IPS DF 6.9 (cell line): Measurements from ENCODE around the gene NCR3LG1.

Experiments used
- DNase-seq: peaks from one replicate; pipeline ENCODE4 v3.0.0-alpha.2; 2013; ENCODE audit warnings: low read depth, low spot score
- H3K27ac ChIP-seq: one replicate; pipeline ENCODE4 v1.5.1; 2013; ENCODE audit warnings: low read length, control low read depth
- H3K27me3 ChIP-seq: 2 replicates; pipeline ENCODE4 v1.6.1; 2013; ENCODE audit warnings: mild to moderate bottlenecking, low read length; ENCODE audit not compliant: control insufficient read depth, insufficient read depth
- H3K36me3 ChIP-seq: 2 replicates; pipeline ENCODE4 v1.6.1; 2013; ENCODE audit warnings: low read length; ENCODE audit not compliant: control insufficient read depth, insufficient read depth
- H3K4me1 ChIP-seq: 2 replicates; pipeline ENCODE4 v1.6.1; 2013; ENCODE audit warnings: low read length; ENCODE audit not compliant: control insufficient read depth, insufficient read depth
- H3K4me3 ChIP-seq: 2 replicates; pipeline ENCODE4 v1.5.1; 2013; ENCODE audit warnings: mild to moderate bottlenecking, low read length
- H3K9me3 ChIP-seq: 2 replicates; pipeline ENCODE4 v1.6.1; 2013; ENCODE audit warnings: low read length, inconsistent platforms; ENCODE audit not compliant: control insufficient read depth, insufficient read depth
- WGBS: extraction: QIAGEN DNeasy Blood & Tissue Kit; methylation state at CpG from one replicate; pipeline ENCODE4 v1.1.7; 2013; ENCODE audit warnings: mixed read lengths, missing lambda C conversion rate; ENCODE audit not compliant: insufficient read length, insufficient coverage; 5-methylcytosine and 5-hydroxymethylcytosine counted together

NCR3LG1 gene

GRCh38 chr11:17393472-17393871, 41.9 kb downstream of the NCR3LG1 start:
- Histone ChIP-seq H3K36me3 (no peaks in the 10 kb centered on the region), H3K4me1 (no peaks in the 10 kb centered on the region), H3K9me3 (no peaks in the 10 kb centered on the region), H3K27ac (no peak overlapping the region), H3K4me3 (no peak overlapping the region), H3K27me3 (no peaks in the 10 kb centered on the region)
- WGBS = no CpG with 5 or more reads among the region's 6 CpGs
- no peak for DNase-seq

- Histone ChIP-seq H3K27ac (no peak overlapping the region), H3K27me3 (no peaks in the 10 kb centered on the region), H3K9me3 (no peaks in the 10 kb centered on the region), H3K36me3 (no peaks in the 10 kb centered on the region), H3K4me3 (no peak overlapping the region), H3K4me1 (no peaks in the 10 kb centered on the region)
- WGBS = no CpG with 5 or more reads among the region's 10 CpGs
- no peak for DNase-seq
Measured at GRCh38 chr11:17394743-17395390, 43.3 kb downstream of the NCR3LG1 start.

- no peaks in the 10 kb centered on the region for H3K36me3 ChIP-seq
- no CpG with 5 or more reads among the region's 20 CpGs for whole genome bisulfite sequencing
- no peak for DNase-seq
- no peaks in the 10 kb centered on the region for H3K27me3 ChIP-seq
- H3K4me1 ChIP-seq = no peaks in the 10 kb centered on the region
- no peaks in the 10 kb centered on the region for H3K9me3 ChIP-seq
- H3K27ac ChIP-seq = no peak overlapping the region
- H3K4me3 ChIP-seq = no peak overlapping the region
Measured at GRCh38 chr11:17395554-17395961, 44.0 kb downstream of the NCR3LG1 start.

GRCh38 chr11:17395978-17396377, 44.4 kb downstream of the NCR3LG1 start:
- WGBS = no CpG with 5 or more reads among the region's 6 CpGs
- H3K9me3 ChIP-seq = no peaks in the 10 kb centered on the region
- H3K27me3 ChIP-seq = no peaks in the 10 kb centered on the region
- no peaks in the 10 kb centered on the region for H3K4me1 ChIP-seq
- no peaks in the 10 kb centered on the region for H3K36me3 ChIP-seq
- H3K4me3 ChIP-seq = no peak overlapping the region
- no peak overlapping the region for H3K27ac ChIP-seq
- DNase-seq = no peak

- no peak for DNase-seq
- no CpG with 5 or more reads among the region's 22 CpGs for WGBS
Measured at GRCh38 chr11:17396598-17397310, 45.2 kb downstream of the NCR3LG1 start.

GRCh38 chr11:17397311-17398002, 45.9 kb downstream of the NCR3LG1 start:
- H3K4me1 ChIP-seq = no peaks in the 10 kb centered on the region
- no CpG with 5 or more reads among the region's 14 CpGs for WGBS
- H3K27me3 ChIP-seq = no peaks in the 10 kb centered on the region
- no peaks in the 10 kb centered on the region for H3K36me3 ChIP-seq
- H3K27ac ChIP-seq = no peak overlapping the region
- no peaks in the 10 kb centered on the region for H3K9me3 ChIP-seq
- H3K4me3 ChIP-seq = no peak overlapping the region
- DNase-seq = no peak

More at GRCh38 chr11:17396598-17397310, 45.2 kb downstream of the NCR3LG1 start:
- Histone ChIP-seq H3K9me3 (no peaks in the 10 kb centered on the region), H3K36me3 (no peaks in the 10 kb centered on the region), H3K4me3 (no peak overlapping the region), H3K27ac (no peak overlapping the region), H3K4me1 (no peaks in the 10 kb centered on the region), H3K27me3 (no peaks in the 10 kb centered on the region)

- Histone ChIP-seq H3K4me3 (no peak overlapping the region), H3K27ac (no peak overlapping the region), H3K9me3 (no peaks in the 10 kb centered on the region), H3K36me3 (no peaks in the 10 kb centered on the region), H3K27me3 (no peaks in the 10 kb centered on the region), H3K4me1 (no peaks in the 10 kb centered on the region)
- no peak for DNase-seq
Measured at GRCh38 chr11:17399236-17399635, 47.6 kb downstream of the NCR3LG1 start.

- Histone ChIP-seq H3K27me3 (no peaks in the 10 kb centered on the region), H3K4me1 (no peaks in the 10 kb centered on the region), H3K9me3 (no peaks in the 10 kb centered on the region), H3K27ac (no peak overlapping the region), H3K4me3 (no peak overlapping the region), H3K36me3 (no peaks in the 10 kb centered on the region)
- DNase-seq = no peak
- no CpG with 5 or more reads among the region's 19 CpGs for WGBS
Measured at GRCh38 chr11:17400048-17400775, 48.6 kb downstream of the NCR3LG1 start.

GRCh38 chr11:17401316-17401715, 49.7 kb downstream of the NCR3LG1 start:
- no CpG with 5 or more reads among the region's 2 CpGs for WGBS
- H3K4me1 ChIP-seq = no peaks in the 10 kb centered on the region
- H3K4me3 ChIP-seq = no peak overlapping the region
- H3K36me3 ChIP-seq = no peaks in the 10 kb centered on the region
- H3K27ac ChIP-seq = no peak overlapping the region
- no peaks in the 10 kb centered on the region for H3K9me3 ChIP-seq
- DNase-seq = no peak
- H3K27me3 ChIP-seq = no peaks in the 10 kb centered on the region

- H3K4me3 ChIP-seq = no peak overlapping the region
- H3K27me3 ChIP-seq = no peaks in the 10 kb centered on the region
- WGBS = no CpG with 5 or more reads among the region's 8 CpGs
- no peak overlapping the region for H3K27ac ChIP-seq
- no peak for DNase-seq
- H3K36me3 ChIP-seq = no peaks in the 10 kb centered on the region
- H3K9me3 ChIP-seq = no peaks in the 10 kb centered on the region
- no peaks in the 10 kb centered on the region for H3K4me1 ChIP-seq
Measured at GRCh38 chr11:17401841-17402240, 50.2 kb downstream of the NCR3LG1 start.
